Natural killer cell (primary cell): ENCODE measurements around the gene SIM1. TPM values are rescaled to one million over a fixed set of nuclear protein-coding genes. Genes with fewer than 3 reads are reported as not detected.

Experiments used
- ATAC-seq, 3 donors: fragments of 150-1000 bp in 2 of 3; fragments of 200-7000 bp in 1 of 3; cut with Tn5 transposase; 1 replicate in 1 of 3; 2 replicates in 2 of 3; pipeline ENCODE4 v1.10.0; 2021; ENCODE audit warnings: mild to moderate bottlenecking in 2 of 3, moderate library complexity in 2 of 3
- DNase-seq, 2 donors: peaks; one replicate each; pipeline versions ENCODE4 v3.0.0 to v3.0.0-alpha.2; 2013 to 2021; ENCODE audit warnings: mixed read lengths in 1 of 2
- H3K27ac ChIP-seq: one replicate; pipeline ENCODE4 v1.5.1; 2013; ENCODE audit warnings: mild to moderate bottlenecking, low read length
- H3K27me3 ChIP-seq: one replicate; pipeline ENCODE4 v1.6.1; 2013; ENCODE audit warnings: low read length; ENCODE audit not compliant: control insufficient read depth, insufficient read depth
- H3K36me3 ChIP-seq: one replicate; pipeline ENCODE4 v1.6.1; 2013; ENCODE audit warnings: low read length; ENCODE audit not compliant: control insufficient read depth, insufficient read depth
- H3K4me1 ChIP-seq: one replicate; pipeline ENCODE4 v1.6.1; 2013; ENCODE audit warnings: low read length; ENCODE audit not compliant: control insufficient read depth, insufficient read depth
- H3K4me3 ChIP-seq: one replicate; pipeline ENCODE4 v1.5.1; 2013; ENCODE audit warnings: low read length
- H3K9me3 ChIP-seq: one replicate; pipeline ENCODE4 v1.6.1; 2013; ENCODE audit warnings: low read length; ENCODE audit not compliant: control insufficient read depth, insufficient read depth
- H3K27ac Mint-ChIP-seq, 2 donors: one replicate each; pipeline ENCODE4 v1.8.0; 2022; ENCODE audit warnings: mild to moderate bottlenecking in 2 of 2, mixed read lengths in 2 of 2, moderate library complexity in 1 of 2
- H3K27me3 Mint-ChIP-seq, 2 donors: one replicate each; pipeline ENCODE4 v1.8.0; 2022; ENCODE audit warnings: low read depth in 2 of 2, mixed read lengths in 2 of 2
- H3K36me3 Mint-ChIP-seq: one replicate; pipeline ENCODE4 v1.8.0; 2022; ENCODE audit warnings: mixed read lengths
- H3K4me1 Mint-ChIP-seq, 2 donors: one replicate each; pipeline ENCODE4 v1.8.0; 2022; ENCODE audit warnings: mixed read lengths in 2 of 2
- H3K4me3 Mint-ChIP-seq: one replicate; pipeline ENCODE4 v1.8.0; 2022; ENCODE audit warnings: mild to moderate bottlenecking, moderate library complexity, mixed read lengths
- H3K9me3 Mint-ChIP-seq, 2 donors: one replicate each; pipeline ENCODE4 v1.8.0; 2022; ENCODE audit warnings: mixed read lengths in 2 of 2
- CTCF ChIP-seq: fragments of 200-600 bp; IDR thresholded peaks from one replicate; pipeline ENCODE4 v1.8.0; 2022; ENCODE audit warnings: antibody characterized with exemption
- WGBS: methylation state at CpG from one replicate; pipeline ENCODE4 v1.1.7; 2013; ENCODE audit warnings: missing lambda C conversion rate; ENCODE audit not compliant: insufficient coverage; 5-methylcytosine and 5-hydroxymethylcytosine counted together
- intact Hi-C: fragments of 100-400 bp; cut with micrococcal nuclease; formaldehyde crosslinking; loops from one replicate; pipeline ENCODE4 v1.14.2; 2022
- total RNA-seq, 4 donors: library from RNA; stranded (reverse); fragments of 120-200 nt in 1 of 4; gene quantifications; one replicate each; pipeline versions ENCODE4 v1.2.3 to v1.2.4, GENCODE V29; 2013 to 2022

SIM1 gene
- total RNA-seq, 3 donors from 2014 or later (not counting 1 experiment from before 2014, with no cell fraction given), result not detected

- TF ChIP-seq CTCF, result no peak
- Mint-ChIP-seq H3K27ac (no peak overlapping the region), H3K4me1 (peaks cover 8 to 19% of the 10 kb centered on the region in 2 donors), H3K36me3 (peaks cover 37% of the 10 kb centered on the region), H3K4me3 (no peak overlapping the region), H3K27me3 (peaks cover 78 to 87% of the 10 kb centered on the region in 2 donors), H3K9me3 (peaks cover 5 to 8% of the 10 kb centered on the region in 2 donors)
- H3K4me3 ChIP-seq, result no peak overlapping the region
- ATAC-seq (no peak), DNase-seq (no peak)
- H3K4me1 ChIP-seq, result peaks cover 9% of the 10 kb centered on the region
- H3K36me3 ChIP-seq, result no peaks in the 10 kb centered on the region
- intact Hi-C loops, result no loop called here
- H3K27me3 ChIP-seq, result peaks cover 90% of the 10 kb centered on the region
- H3K9me3 ChIP-seq, result peaks cover 42% of the 10 kb centered on the region
- 21% methylated on average over 4 of the region's 10 CpGs for WGBS
- no peak overlapping the region for H3K27ac ChIP-seq
Observed at GRCh38 chr6:100458841-100459591, 5.7 kb downstream of the SIM1 start.

GRCh38 chr6:100457311-100457990 lies 7.3 kb downstream of the SIM1 start:
- DNase-seq, result no peak
- Mint-ChIP-seq H3K36me3 (peaks cover 31% of the 10 kb centered on the region), H3K4me1 (peaks cover 8 to 19% of the 10 kb centered on the region in 2 donors), H3K9me3 (peaks cover 5 to 6% of the 10 kb centered on the region in 2 donors), H3K4me3 (no peak overlapping the region), H3K27ac (no peak overlapping the region), H3K27me3 (peaks cover 76 to 78% of the 10 kb centered on the region in 2 donors)
- Histone ChIP-seq H3K9me3 (peaks cover 42% of the 10 kb centered on the region), H3K27ac (no peak overlapping the region), H3K4me1 (peaks cover 5% of the 10 kb centered on the region), H3K4me3 (no peak overlapping the region), H3K27me3 (peaks cover 84% of the 10 kb centered on the region), H3K36me3 (no peaks in the 10 kb centered on the region)
- intact Hi-C loops, result no loop called here
- TF ChIP-seq CTCF, result no peak
- WGBS, result 19% methylated on average over 29 of the region's 34 CpGs
- ATAC-seq, result no peak

- H3K36me3 ChIP-seq, result no peaks in the 10 kb centered on the region
- WGBS, result 13% methylated on average over 4 of the region's 8 CpGs
- peaks cover 5% of the 10 kb centered on the region for H3K4me1 ChIP-seq
- no peak overlapping the region for H3K4me3 Mint-ChIP-seq
- peaks cover 5 to 6% of the 10 kb centered on the region in 2 donors for H3K9me3 Mint-ChIP-seq
- no peak overlapping the region for H3K27ac Mint-ChIP-seq
- H3K9me3 ChIP-seq, result peaks cover 42% of the 10 kb centered on the region
- no peak overlapping the region for H3K4me3 ChIP-seq
- ATAC-seq, result no peak
- peaks cover 70 to 72% of the 10 kb centered on the region in 2 donors for H3K27me3 Mint-ChIP-seq
- TF ChIP-seq CTCF, result no peak
- peaks cover 2 to 15% of the 10 kb centered on the region in 2 donors for H3K4me1 Mint-ChIP-seq
- intact Hi-C loops, result no loop called here
- no peak overlapping the region for H3K27ac ChIP-seq
- DNase-seq, result no peak
- peaks cover 83% of the 10 kb centered on the region for H3K27me3 ChIP-seq
- H3K36me3 Mint-ChIP-seq, result peaks cover 25% of the 10 kb centered on the region
Observed at GRCh38 chr6:100456908-100457235, 7.8 kb downstream of the SIM1 start.
